GM03348 (cell line): ENCODE data around the gene RPA3.
A peak's percentile ranks its signal among the peaks of the same experiment; 100 is the strongest.

Experiments
- DNase-seq: peaks from one replicate; pipeline ENCODE4 v3.0.0; 2012; ENCODE audit warnings: low spot score

RPA3 gene

DNA sequence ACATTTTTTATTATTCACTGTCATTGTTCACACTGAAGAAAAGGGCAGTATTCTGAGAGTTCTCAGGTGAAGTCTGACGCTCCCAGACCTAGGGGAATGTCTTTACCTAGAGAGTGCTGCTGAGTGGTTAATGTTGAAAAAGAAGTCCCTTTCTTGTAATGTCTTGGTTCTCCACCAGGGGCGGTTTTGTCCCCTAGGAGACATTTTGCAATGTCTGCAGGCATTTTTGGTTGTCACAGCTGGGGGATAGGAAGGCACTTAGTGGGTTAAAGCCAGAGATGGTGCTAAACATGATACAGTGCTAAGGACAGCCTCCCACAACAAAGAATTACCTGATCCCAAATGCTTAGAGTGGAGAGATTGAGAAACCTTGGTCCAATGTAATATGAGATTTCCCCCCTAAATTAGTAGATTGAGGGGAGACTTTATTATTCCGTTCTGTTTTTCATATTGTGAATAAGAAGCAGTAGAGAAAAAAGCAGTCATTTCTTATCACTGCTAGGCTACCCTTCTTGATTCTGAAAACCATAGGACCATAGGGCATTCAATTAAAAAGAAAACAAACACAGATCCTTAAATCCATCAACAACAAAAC is 64.7 kb downstream of the RPA3 start:
- peak; percentile 3 for DNase-seq

DNA sequence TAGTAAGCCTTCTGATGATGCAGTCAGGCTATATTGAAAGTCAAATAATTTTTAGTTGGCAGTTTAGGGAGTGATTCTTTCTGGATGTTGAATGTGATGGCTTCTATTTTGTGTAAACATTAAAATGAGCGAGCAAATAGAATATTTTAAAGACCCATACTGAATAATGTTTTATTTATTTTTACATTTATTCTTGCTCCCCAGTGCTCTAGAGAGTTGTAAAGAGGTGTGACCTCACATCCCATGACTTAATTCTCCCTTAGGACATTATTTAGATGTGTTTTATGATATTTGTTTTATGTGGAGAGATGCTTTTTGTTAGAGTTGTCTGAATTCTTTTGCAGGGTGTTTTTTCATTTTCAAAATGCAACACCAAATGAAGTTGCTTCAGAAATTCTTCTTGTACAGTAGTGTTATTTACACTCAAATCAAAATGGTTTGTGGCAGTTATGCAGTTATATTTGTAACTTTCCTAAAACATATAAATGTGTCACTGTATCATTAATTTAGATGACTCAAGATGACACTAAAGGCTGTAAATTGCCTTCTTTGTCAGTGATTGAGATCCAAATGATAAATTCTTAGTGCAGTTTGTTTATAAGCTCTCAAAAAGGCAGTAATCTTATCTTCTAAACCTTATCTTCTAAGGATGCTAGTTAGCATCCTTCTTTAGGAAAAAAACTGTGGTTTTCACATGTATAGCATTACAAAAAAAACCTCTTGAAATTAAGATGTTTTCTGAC is 65.4 kb downstream of the RPA3 start:
- no peak for DNase-seq

DNA sequence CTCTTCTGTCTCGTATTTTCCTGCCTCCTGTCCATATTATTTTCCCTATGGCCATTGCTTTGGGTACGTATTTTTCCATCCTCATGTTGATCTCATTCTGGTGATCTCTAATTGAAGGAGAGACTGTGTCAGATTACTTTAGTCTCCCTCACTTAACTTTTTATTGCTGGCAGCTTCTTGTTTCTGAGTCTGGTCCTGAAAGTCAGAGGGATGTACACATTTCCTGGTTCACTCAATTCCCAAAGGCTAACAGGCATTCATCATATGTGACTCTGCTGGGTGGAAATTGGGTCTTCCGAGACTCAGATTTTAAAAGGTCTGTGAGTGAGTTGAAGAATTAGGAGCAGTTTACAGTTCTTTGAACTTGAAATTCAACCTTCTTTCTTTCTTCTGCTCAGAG is 66.9 kb downstream of the RPA3 start:
- no peak for DNase-seq

GRCh38 chr7:7650682-7651206 is 67.7 kb downstream of the RPA3 start:
- DNase-seq: no peak

DNA sequence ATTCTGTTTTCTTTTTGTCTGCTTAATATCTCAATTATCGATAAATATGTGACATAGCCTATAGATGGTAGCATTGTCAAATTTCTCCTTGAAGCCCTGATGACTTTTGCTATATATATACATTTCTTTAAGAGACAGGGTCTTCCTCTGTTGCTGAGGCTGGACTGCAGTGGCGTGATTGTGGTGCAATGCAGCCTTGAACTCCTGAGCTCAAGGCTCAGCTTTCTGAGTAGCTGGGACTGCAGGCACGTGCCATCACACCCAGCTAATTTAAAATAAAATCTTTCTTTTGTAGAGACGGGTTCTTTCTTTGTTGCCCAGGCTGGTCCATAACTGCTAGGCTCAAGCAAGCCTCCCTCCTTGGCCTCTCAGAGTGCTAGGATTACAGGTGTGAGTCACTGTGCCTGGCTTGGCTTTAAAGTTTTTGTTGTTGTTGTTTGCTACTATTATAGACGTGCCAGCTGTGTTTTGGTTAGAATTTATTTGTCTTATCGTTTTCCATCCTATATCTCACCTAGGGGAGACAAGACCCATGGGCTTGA is 70.8 kb downstream of the RPA3 start:
- no peak for DNase-seq

DNA sequence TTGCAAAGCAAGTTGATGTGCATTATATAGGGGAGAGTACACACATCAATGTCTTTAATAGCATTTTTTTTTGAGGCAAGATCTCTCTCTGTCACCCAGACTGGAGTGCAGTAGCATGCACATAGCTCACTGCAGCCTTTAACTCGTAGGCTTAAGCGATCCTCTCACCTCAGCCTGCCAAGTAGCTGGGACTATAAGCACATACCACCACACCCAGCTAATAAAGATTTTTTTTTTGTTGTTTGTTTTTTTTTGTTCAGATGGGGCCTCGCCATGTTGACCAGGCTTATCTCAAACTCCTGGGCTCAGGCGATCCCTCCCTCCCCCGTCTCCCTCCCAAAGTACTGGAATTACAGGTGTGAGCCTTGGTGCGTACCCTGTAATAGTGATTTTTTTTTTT is 76.3 kb downstream of the RPA3 start:
- no peak for DNase-seq

GRCh38 chr7:7641129-7641663 is 77.2 kb downstream of the RPA3 start:
- DNase-seq: peak; percentile 20

- peak; percentile 96 for DNase-seq
These were observed 77.9 kb downstream of the RPA3 start, which contains the start of gene UMAD1 for GRCh38 chr7:7640221-7641128. UMAD1 (plus strand) TSS chr7:7640752; CDS start chr7:7673372, 32,620 bp downstream.

- DNase-seq: peak; percentile 10
These were observed 78.6 kb downstream of the RPA3 start for GRCh38 chr7:7639847-7640220.

GRCh38 chr7:7639421-7639820 is 79.0 kb downstream of the RPA3 start:
- peak; percentile 1 for DNase-seq

- DNase-seq: no peak
These were observed 87.6 kb downstream of the RPA3 start for GRCh38 chr7:7630626-7631329.

GRCh38 chr7:7628476-7628875 is 89.9 kb downstream of the RPA3 start:
- no peak for DNase-seq

GRCh38 chr7:7620644-7621210 is 97.7 kb downstream of the RPA3 start:
- DNase-seq: no peak

GRCh38 chr7:7620236-7620635 is 98.2 kb downstream of the RPA3 start:
- DNase-seq: no peak

- no peak for DNase-seq
These were observed 100.0 kb downstream of the RPA3 start for GRCh38 chr7:7618410-7618809.

DNA sequence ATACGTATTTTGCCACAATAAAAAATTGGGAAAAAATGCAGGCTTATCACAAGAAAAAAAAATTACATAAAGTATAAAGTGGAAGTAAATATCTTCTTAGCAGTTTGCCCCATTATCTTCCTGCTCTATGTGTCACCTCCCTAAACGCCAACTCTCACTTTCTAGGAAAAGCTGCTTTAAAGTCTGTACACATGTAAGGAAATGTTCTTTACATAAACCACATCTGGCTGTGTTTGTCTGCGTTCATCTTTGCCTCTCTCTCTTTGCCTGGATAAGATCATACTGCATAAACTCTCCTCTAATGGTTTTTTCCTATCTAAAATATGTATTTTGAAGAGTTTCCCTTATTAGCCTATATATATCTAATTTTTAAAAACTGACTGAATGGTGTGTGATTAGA is 100.9 kb downstream of the RPA3 start:
- DNase-seq: no peak

- no peak for DNase-seq
These were observed 104.2 kb downstream of the RPA3 start for GRCh38 chr7:7614018-7614741.

GRCh38 chr7:7613210-7613609 is 105.2 kb downstream of the RPA3 start:
- no peak for DNase-seq

- no peak for DNase-seq
These were observed 105.9 kb downstream of the RPA3 start for GRCh38 chr7:7612519-7612918.

- no peak for DNase-seq
These were observed 109.1 kb downstream of the RPA3 start for GRCh38 chr7:7609330-7609729.
